ENCODE results near the gene DMWD.

The DMWD gene

GRCh38 chr19:45798995-45799517 lies 6.4 kb upstream of the DMWD start:
- in situ Hi-C loops (cut with MboI; ENCODE audit: low pct_unique_long_range_greater_than_20kb, low sequenced_read_pairs, unreplicated experiment), result no loop called here
- peak; percentile 81 for DNase-seq (ENCODE audit: low spot score)
- peak; percentile 77 for TF ChIP-seq CTCF (IDR thresholded peaks at IDR 0.05; ENCODE audit: extremely low read depth, insufficient read depth, missing control alignments)

- TF ChIP-seq CTCF (IDR thresholded peaks at IDR 0.05; ENCODE audit: extremely low read depth, insufficient read depth, missing control alignments), result no peak
- no peak for DNase-seq (ENCODE audit: low spot score)
- in situ Hi-C loops (cut with MboI; ENCODE audit: low pct_unique_long_range_greater_than_20kb, low sequenced_read_pairs, unreplicated experiment), result no loop called here
These were observed 2.0 kb upstream of the DMWD start for GRCh38 chr19:45794627-45795026.

- in situ Hi-C loops (cut with MboI; ENCODE audit: low pct_unique_long_range_greater_than_20kb, low sequenced_read_pairs, unreplicated experiment), result no loop called here
These were observed 1.2 kb upstream of the DMWD start for GRCh38 chr19:45793876-45794275.

GRCh38 chr19:45793178-45793564 lies 526 bp upstream of the DMWD start:
- no peak for DNase-seq (ENCODE audit: low spot score)
- in situ Hi-C loops (cut with MboI; ENCODE audit: low pct_unique_long_range_greater_than_20kb, low sequenced_read_pairs, unreplicated experiment), result no loop called here
- TF ChIP-seq CTCF (IDR thresholded peaks at IDR 0.05; ENCODE audit: extremely low read depth, insufficient read depth, missing control alignments), result no peak

More at GRCh38 chr19:45793876-45794275, 1.2 kb upstream of the DMWD start:
- no peak for TF ChIP-seq CTCF (IDR thresholded peaks at IDR 0.05; ENCODE audit: extremely low read depth, insufficient read depth, missing control alignments)
- DNase-seq (ENCODE audit: low spot score), result no peak

- no peak for TF ChIP-seq CTCF (IDR thresholded peaks at IDR 0.05; ENCODE audit: extremely low read depth, insufficient read depth, missing control alignments)
- in situ Hi-C loops (cut with MboI; ENCODE audit: low pct_unique_long_range_greater_than_20kb, low sequenced_read_pairs, unreplicated experiment), result no loop called here
- DNase-seq (ENCODE audit: low spot score), result peak; percentile 26
These were observed 738 bp downstream of the DMWD start for GRCh38 chr19:45791744-45792469.

GRCh38 chr19:45790942-45791341 lies 1.7 kb downstream of the DMWD start:
- DNase-seq (ENCODE audit: low spot score), result peak; percentile 26
- no peak for TF ChIP-seq CTCF (IDR thresholded peaks at IDR 0.05; ENCODE audit: extremely low read depth, insufficient read depth, missing control alignments)

More at GRCh38 chr19:45790942-45791341, 1.7 kb downstream of the DMWD start:
- in situ Hi-C loops (cut with MboI; ENCODE audit: low pct_unique_long_range_greater_than_20kb, low sequenced_read_pairs, unreplicated experiment), result no loop called here
